GM18517 (cell line): ENCODE data around the gene BARX1.
"Not testable (repeated sequence)": the region's sequence is repeated elsewhere in the genome, so short reads cannot be mapped to it uniquely, and the experiment has no call there.

Experiments
- ATAC-seq: cut with Tn5 transposase; IDR thresholded peaks from one replicate; pipeline ENCODE4 v1.9.1; 2021; ENCODE audit warnings: mild to moderate bottlenecking, moderate library complexity; ENCODE audit not compliant: unreplicated experiment

Gene BARX1, protein sequence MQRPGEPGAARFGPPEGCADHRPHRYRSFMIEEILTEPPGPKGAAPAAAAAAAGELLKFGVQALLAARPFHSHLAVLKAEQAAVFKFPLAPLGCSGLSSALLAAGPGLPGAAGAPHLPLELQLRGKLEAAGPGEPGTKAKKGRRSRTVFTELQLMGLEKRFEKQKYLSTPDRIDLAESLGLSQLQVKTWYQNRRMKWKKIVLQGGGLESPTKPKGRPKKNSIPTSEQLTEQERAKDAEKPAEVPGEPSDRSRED

DNA sequence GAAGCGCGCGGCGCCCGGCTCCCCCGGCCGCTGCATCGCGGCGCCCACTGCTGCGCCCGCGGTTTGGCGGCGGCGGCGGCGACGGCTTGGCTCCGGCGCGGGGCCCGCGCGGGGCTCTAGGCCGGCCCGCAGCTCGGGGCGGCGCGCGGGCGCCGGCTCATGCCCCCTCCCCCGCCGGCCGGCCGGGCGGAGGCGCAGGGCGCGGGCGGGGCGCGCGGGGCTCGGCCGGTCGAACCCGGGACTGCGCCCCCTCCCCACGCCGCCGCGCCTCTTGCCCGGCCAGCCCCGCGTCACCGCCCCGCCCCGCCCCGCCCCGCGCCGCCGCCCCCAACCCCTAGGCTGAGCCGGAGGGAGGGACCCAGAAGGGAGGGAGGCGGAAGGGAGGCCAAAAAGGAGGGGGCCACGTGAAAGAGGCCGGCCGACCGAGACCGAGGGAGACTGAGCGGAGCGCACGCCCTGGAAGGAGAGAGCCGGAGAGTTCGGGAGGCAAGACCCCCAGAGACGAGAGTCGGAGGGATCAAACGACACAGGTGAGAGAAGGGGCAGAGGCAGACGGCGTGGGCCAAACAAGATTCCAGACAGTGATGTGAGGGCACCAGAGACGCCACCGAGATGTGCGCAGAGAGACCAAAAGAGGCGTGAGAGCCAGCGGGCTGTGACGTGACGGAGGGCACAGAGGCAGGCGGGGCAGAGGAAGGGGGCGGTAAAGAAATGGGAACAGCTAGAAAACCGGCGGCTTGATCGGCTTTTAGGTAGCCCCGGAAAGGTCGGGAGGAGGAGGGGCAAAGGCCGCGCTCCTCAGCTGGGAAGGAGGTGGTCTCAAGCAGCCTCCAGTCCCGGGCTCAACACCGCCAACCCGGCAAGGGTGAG, at the start of gene BARX1:
TSS of gene BARX1 (minus strand) at position 245 of the 870 bp plus-strand sequence. CDS start at position 36, 209 bp downstream.
- ATAC-seq: no peak

GRCh38 chr9:94002316-94003140, 47.4 kb upstream of the BARX1 start:
- ATAC-seq: no peak

DNA sequence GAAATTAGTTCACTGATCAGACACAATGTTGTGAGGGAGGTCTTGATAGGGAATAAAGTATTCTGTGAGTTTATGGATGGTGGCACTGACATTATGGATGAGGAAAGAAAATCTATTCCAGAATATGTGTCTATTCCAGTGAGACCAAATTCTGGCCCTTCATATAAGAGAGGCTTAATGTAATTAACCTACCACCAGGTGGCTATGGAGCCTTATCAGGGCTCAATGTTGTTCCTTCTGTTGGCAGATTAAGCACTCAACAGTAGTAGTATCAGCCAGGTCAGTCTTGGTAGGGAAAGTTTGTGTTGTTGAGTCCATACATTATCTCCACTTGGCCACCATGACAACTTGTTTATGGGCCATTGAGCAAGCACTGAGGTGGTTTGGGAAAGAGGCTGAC, 41.7 kb upstream of the BARX1 start:
- ATAC-seq: no peak

- ATAC-seq: no peak
Observed at GRCh38 chr9:93996367-93996766, 41.2 kb upstream of the BARX1 start.

GRCh38 chr9:93994545-93994944, 39.4 kb upstream of the BARX1 start:
- ATAC-seq: no peak

DNA sequence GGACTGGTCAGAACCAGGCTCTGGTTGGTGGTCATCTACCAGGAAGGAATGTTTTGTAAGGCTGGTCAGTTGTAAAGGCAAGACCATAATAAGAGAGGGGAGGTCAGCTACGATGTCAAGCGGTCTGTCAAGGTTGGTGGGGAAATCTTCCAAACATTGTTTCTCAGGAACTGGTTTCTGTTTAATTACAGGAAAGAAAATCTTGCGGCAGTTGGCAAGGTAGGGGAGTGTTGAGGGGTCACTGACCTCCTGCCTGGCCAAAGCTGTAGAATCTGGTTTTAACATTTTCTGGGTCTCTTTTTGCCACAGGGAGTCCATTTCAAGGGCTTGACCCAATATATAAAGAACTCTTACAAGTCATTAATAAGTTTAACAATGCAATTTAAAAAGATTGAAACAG, 39.0 kb upstream of the BARX1 start:
- ATAC-seq: no peak

DNA sequence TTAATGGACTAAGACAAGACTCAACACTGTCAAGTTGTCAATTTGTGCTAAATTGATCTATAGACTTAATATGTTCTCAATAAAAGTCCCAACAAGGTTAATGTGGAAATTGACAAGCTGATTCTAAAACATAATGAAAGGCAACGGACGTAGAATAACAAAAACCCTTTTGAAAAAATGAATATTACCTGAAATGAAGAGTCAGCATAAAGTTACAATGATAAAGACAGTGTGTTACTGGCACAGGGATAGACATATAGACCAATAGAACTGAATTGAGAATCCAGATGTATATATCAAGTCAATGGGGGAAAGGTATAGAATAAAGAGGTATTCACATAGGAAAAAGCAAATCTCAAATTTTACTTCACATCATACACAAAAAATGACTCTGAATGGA, 37.7 kb upstream of the BARX1 start:
- no peak for ATAC-seq

GRCh38 chr9:93990448-93990847, 35.3 kb upstream of the BARX1 start:
- no peak for ATAC-seq

DNA sequence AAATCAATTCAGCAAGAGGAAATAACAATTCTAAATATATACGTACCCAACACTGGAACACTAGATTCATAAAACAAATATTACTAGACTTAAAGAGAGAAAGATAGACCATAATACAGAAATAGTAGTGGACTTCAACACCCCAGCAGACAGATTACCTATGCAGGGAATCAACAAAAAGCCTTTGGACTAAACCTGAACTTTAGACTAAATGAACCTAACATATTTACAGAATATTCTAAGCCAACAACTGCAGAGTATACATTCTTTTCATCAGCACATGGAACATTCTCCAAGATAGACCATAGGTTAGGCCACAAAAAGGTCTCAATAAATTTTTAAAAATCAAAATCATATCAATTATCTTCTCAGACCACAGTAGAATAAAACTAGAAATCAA, 32.9 kb upstream of the BARX1 start:
- no peak for ATAC-seq

GRCh38 chr9:93984860-93985259, 29.7 kb upstream of the BARX1 start:
- ATAC-seq: no peak

DNA sequence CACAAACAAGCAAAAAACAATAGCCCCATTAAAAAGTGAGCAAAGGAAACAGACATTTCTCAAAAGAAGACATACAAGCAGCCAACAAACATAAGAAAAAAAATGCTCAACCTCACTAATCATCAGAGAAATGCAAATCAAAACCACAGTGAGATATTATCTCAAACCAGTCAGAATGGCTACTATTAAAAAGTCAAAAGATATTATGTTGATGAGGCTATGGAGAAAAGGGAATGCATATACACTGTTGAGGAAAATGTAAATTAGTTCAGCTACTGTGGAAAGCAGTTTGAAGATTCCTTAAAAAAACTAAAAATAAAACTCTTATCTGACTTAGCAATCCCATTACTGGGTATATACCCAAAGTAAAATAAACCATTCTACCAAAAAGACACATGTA, 28.7 kb upstream of the BARX1 start:
- no peak for ATAC-seq

DNA sequence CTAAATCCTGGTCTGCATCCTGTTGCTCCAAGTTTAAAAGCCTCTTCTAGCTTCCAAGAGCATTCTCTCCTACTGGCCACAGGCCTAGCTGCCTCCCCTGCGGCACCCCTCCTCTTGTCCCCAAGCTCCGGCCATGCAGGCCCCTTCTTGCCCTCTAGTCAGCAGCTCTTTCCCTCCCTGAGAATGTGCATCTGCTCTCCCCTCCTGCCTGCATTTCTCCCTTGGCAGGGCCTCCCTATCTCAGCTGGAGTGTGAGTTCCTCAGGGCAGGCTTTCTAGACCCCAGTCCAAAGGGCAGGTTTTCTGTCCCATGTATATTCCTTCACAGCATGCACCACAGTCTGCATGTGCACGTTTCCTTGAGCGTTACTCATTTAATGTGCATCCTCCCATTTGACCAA, 24.6 kb upstream of the BARX1 start:
- ATAC-seq: no peak

- ATAC-seq: no peak
Observed at GRCh38 chr9:93978551-93978950, 23.4 kb upstream of the BARX1 start.

GRCh38 chr9:93976973-93977372, 21.8 kb upstream of the BARX1 start:
- no peak for ATAC-seq

DNA sequence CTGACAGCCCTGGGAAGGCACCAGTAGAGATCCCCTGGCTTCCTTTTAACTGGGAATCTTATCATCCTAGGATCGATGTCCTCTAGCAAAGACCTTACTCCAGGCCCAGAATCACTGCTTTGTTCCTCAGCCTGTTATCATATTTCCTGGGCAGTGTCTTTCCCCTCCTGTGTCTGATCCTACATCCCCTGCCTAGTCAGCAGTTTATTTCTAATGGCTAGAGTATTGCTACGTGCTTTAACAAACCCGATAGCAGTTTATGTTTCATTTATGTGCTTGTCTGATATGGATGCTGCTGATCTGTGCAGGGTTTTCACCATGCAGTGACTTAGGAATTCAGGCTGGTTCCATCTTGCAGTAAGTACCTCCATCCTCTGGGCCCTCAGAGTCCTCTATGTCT, 20.9 kb upstream of the BARX1 start:
- ATAC-seq: no peak

- no peak for ATAC-seq
Observed at GRCh38 chr9:93975262-93975661, 20.1 kb upstream of the BARX1 start.

GRCh38 chr9:93974151-93974550, 19.0 kb upstream of the BARX1 start:
- ATAC-seq: no peak

DNA sequence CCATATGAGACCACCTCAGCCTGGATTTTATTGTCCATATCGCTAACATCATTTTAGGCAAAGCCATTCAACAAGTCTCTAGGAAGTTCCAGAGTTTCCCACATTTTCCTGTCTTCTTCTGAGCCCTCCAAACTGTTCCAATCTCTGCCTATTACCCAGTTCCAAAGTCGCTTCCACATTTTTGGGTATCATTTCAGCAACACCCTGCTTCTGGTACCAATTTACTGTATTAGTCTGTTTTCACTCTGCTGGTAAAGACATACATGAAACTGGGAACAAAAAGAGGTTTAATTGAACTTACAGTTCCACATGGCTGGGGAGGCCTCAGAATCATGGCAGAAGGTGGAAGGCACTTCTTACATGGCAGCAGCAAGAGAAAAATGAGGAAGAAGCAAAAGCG, 17.5 kb upstream of the BARX1 start:
- ATAC-seq: not testable (repeated sequence)

GRCh38 chr9:93969328-93969661, 14.1 kb upstream of the BARX1 start:
- ATAC-seq: no peak

GRCh38 chr9:93968451-93969327, 13.5 kb upstream of the BARX1 start:
- no peak for ATAC-seq
